ENCODE data around the gene OAF.

The OAF gene

DNA sequence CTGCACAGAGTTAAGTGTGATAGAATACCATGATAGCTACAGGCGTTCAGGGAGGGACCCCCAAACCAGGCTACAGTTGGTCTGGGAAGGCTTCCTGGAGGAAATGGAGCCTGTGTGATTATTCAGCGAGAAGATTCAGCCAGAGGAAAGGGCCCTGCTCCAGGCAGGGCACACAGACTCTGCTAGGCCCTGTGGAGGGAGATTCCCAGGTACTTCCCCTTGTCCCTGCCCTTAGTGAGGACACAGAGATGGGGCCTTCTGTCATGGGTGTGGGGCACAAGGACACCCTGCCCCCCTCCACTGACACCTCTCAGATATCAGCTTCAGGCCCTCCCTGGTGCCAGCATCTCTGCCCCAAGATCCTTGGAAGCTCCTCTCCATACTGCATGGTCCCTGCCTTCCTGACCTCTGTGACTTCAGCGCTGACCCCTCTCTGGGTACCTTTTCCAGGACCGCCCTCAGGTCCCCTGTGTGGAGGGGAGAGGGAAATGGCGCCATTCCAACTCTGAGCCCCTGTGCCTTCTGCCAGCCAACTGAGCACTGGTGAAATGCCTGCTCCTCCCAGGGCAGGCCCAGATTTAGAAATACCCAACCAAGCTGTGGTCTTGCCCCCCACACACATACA, 16.5 kb downstream of the OAF start:
- no peak overlapping the region for H3K4me3 ChIP-seq
- in situ Hi-C loops (cut with MboI; ENCODE audit: low sequenced_read_pairs), result no loop called here
- H3K4me1 ChIP-seq, result no peaks in the 10 kb centered on the region
- H3K36me3 ChIP-seq (replicated peaks), result no peaks in the 10 kb centered on the region
- H3K27me3 ChIP-seq (ENCODE audit: low read depth), result no peaks in the 10 kb centered on the region
- no peak for DNase-seq (ENCODE audit: low spot score in 2 of 2)
- H3K9me3 ChIP-seq, result no peaks in the 10 kb centered on the region

DNA sequence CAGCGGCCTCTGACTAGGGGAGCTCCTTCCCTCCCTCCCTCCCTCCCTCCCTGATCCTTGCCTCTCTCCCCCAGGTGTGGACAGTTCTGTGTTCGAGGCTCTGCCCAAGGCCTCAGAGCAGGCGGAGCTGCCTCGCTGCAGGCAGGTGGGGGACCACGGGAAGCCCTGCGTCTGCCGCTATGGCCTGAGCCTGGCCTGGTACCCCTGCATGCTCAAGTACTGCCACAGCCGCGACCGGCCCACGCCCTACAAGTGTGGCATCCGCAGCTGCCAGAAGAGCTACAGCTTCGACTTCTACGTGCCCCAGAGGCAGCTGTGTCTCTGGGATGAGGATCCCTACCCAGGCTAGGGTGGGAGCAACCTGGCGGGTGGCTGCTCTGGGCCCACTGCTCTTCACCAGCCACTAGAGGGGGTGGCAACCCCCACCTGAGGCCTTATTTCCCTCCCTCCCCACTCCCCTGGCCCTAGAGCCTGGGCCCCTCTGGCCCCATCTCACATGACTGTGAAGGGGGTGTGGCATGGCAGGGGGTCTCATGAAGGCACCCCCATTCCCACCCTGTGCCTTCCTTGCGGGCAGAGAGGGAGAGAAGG, 18.1 kb downstream of the OAF start:
- in situ Hi-C loops (cut with MboI; ENCODE audit: low sequenced_read_pairs), result no loop called here
- no peaks in the 10 kb centered on the region for H3K4me1 ChIP-seq
- H3K36me3 ChIP-seq (replicated peaks), result no peaks in the 10 kb centered on the region
- H3K4me3 ChIP-seq, result no peak overlapping the region
- H3K9me3 ChIP-seq, result no peaks in the 10 kb centered on the region
- no peak for DNase-seq (ENCODE audit: low spot score in 2 of 2)
- H3K27me3 ChIP-seq (ENCODE audit: low read depth), result peaks cover 5% of the 10 kb centered on the region; the same call in 1 of the 2 replicates

DNA sequence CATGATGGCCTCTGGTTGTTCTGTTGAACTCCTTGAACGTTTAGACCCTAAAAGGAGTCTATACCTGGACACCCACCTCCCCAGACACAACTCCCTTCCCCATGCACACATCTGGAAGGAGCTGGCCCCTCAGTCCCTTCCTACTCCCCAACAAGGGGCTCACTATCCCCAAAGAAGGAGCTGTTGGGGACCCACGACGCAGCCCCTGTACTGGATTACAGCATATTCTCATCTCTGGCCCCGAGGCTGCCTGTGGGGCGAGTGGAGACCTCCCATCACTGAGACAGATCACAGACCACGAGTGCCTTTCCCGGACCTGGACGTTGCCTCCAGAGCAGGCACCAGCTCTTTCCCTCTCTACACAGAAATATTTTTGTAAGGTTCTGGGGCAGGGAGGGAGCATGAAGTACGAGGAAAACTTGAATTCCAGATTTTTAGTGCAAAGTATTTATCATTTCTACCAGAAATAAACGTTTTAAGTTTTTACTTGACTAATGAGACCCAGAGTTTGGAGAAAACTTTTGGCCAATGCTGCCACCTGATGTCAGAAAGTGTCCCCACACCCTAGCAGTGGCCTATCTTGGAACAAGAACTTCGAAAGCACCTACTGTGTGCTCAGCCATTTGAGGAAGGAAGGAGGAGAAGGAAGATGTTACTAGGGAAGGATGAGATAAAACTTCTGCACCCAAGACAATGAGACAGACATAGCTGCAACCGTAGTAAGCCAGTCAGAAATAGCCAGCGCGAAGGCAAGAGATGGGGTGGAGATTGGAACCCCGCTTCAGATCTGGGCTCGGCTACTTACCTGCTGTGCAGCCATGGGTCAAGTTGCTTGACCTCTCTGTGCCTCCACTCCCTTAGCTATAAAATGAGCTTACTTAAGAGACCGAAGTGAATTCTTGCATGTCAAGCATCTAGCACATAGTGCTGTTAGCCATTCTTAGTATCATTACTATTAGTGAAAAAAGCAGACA, 18.9 kb downstream of the OAF start:
- H3K36me3 ChIP-seq (replicated peaks), result no peaks in the 10 kb centered on the region
- peak in 1 of 2 experiments; percentile 30 for DNase-seq (ENCODE audit: low spot score in 2 of 2)
- H3K4me1 ChIP-seq, result no peaks in the 10 kb centered on the region
- no peaks in the 10 kb centered on the region for H3K9me3 ChIP-seq
- H3K27me3 ChIP-seq (ENCODE audit: low read depth), result peaks cover 10% of the 10 kb centered on the region; the same call in 1 of the 2 replicates
- no peak overlapping the region for H3K4me3 ChIP-seq
- in situ Hi-C loops (cut with MboI; ENCODE audit: low sequenced_read_pairs), result no loop called here

DNA sequence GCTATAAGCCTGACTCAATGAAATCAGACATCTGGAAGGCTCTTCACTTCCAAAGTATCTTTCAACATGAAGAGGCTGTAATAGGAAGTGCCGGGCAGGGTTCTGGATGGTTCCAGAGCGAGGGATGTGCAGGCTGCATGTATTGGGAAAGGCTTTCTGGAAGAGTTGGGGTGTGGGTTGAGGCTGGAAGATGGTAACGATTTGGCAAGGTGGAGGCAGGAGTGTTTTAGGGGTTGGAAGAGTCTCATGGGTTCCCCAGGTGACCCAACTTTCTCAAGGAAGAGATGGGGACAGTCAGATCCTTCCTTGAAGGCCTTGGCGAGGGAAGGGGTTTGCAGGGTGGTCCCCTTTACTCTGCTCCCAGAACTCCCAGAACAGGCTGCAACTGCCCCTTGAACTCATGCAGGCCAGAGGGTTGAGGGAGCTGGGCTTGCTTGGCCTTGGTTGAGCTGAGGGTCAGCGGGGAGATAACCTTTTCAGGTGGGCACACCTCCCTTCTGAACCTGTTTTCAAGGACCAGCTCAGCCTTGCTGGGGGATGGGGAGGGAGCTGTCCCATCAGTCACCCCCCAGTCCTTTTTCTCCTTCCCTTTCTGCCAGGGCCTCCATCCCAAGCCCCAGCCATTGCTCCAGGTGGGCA, 19.7 kb downstream of the OAF start:
- H3K4me1 ChIP-seq, result no peaks in the 10 kb centered on the region
- in situ Hi-C loops (cut with MboI; ENCODE audit: low sequenced_read_pairs), result no loop called here
- no peaks in the 10 kb centered on the region for H3K9me3 ChIP-seq
- H3K36me3 ChIP-seq (replicated peaks), result no peaks in the 10 kb centered on the region
- H3K27me3 ChIP-seq (ENCODE audit: low read depth), result peaks cover 12% of the 10 kb centered on the region; the same call in 1 of the 2 replicates
- H3K4me3 ChIP-seq, result no peak overlapping the region
- no peak for DNase-seq (ENCODE audit: low spot score in 2 of 2)

DNA sequence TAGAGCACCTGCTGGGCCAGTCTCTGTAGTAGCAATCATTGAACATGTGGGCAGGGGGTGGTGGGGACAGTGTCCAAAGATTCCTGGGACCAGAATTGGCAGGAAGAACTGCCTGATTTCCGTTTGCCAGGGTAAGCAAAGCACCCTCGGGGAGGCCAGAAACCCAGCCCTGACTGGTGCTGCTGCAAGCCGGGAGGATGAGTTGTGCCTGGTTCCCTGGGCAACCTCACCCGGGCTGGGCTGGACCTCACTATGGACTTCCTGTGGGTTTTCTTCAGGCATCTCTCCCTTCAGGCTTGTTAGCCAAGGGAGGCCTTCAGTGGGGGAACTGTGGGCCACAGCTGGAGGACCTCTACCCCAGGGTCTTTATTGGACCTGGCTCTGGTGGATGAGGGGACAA, 21.1 kb downstream of the OAF start:
- no peaks in the 10 kb centered on the region for H3K4me1 ChIP-seq
- no peaks in the 10 kb centered on the region for H3K9me3 ChIP-seq
- H3K4me3 ChIP-seq, result no peak overlapping the region
- peaks cover 12% of the 10 kb centered on the region; the same call in 1 of the 2 replicates for H3K27me3 ChIP-seq (ENCODE audit: low read depth)
- no peak for DNase-seq (ENCODE audit: low spot score in 2 of 2)
- H3K36me3 ChIP-seq (replicated peaks), result no peaks in the 10 kb centered on the region
- in situ Hi-C loops (cut with MboI; ENCODE audit: low sequenced_read_pairs), result no loop called here

DNA sequence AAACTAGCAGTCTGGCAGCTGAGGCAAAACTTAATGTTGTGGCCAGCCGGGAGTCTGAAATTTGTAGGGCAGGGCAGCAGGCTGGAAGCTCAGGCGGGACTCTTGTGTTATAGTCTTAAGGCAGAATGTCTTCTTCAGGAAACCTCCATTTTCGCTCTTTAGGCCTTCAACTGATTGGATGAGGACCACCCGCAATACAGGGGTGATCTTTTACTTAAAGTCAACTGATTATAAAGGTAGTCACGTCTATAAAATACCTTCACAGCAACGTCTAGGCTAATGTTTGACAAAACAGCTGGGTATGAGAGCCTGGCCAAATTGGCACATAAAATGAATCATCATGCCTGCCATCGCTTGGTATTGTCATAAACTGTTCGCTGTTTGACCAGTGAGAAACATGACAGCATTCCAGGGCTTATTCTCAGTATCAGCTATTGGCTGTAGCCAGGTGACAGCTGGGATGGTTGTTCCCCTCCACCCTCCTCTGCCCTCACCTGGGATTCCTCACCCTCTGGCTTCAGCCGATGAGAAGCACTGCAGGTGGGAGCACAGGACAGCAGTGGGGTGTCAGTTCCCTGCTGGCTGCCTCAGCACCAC, 22.5 kb downstream of the OAF start:
- Histone ChIP-seq H3K4me1 (no peaks in the 10 kb centered on the region), H3K36me3 (replicated peaks) (no peaks in the 10 kb centered on the region), H3K9me3 (no peaks in the 10 kb centered on the region), H3K4me3 (no peak overlapping the region), H3K27me3 (ENCODE audit: low read depth) (peaks cover 15% of the 10 kb centered on the region)
- no peak for DNase-seq (ENCODE audit: low spot score in 2 of 2)
- in situ Hi-C loops (cut with MboI; ENCODE audit: low sequenced_read_pairs), result no loop called here

DNA sequence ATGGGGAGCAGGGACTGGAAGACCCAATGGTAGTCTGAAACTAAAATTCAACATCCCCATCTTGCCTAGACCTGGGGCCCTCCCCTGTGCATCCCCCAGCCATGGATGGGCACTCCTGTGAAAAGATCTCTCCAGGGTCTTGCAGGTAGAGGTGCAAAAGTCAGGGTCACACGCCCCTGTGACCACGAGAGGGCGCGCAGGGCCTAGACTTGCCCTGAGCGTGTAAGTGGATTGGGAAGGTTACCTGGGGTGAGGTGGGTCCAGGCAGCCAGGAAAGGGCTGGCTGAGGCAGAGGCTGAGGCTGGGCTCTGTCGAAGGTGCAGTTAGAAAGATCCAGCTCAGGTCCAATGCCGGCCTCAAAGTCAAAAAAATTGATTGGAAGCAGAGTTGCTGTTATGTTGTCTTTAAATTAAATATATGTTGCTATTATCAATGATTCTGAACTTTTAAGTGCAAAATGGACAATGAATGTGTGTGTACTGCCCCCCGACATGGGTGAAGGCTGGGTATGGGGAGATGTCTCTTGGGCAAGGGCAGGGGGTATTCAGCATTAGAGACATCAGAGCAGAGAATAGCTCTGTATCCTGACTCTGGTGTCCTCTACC, 24.3 kb downstream of the OAF start:
- Histone ChIP-seq H3K4me3 (no peak overlapping the region), H3K9me3 (no peaks in the 10 kb centered on the region), H3K4me1 (no peaks in the 10 kb centered on the region), H3K27me3 (ENCODE audit: low read depth) (peaks cover 26% of the 10 kb centered on the region), H3K36me3 (replicated peaks) (no peaks in the 10 kb centered on the region)
- DNase-seq (ENCODE audit: low spot score in 2 of 2), result peak; percentile 34 to 80
- in situ Hi-C loops (cut with MboI; ENCODE audit: low sequenced_read_pairs), result loop anchor here (5.0 kb wide), 1 partner anchor 67 kb away; no protein-coding TSS in a partner anchor

DNA sequence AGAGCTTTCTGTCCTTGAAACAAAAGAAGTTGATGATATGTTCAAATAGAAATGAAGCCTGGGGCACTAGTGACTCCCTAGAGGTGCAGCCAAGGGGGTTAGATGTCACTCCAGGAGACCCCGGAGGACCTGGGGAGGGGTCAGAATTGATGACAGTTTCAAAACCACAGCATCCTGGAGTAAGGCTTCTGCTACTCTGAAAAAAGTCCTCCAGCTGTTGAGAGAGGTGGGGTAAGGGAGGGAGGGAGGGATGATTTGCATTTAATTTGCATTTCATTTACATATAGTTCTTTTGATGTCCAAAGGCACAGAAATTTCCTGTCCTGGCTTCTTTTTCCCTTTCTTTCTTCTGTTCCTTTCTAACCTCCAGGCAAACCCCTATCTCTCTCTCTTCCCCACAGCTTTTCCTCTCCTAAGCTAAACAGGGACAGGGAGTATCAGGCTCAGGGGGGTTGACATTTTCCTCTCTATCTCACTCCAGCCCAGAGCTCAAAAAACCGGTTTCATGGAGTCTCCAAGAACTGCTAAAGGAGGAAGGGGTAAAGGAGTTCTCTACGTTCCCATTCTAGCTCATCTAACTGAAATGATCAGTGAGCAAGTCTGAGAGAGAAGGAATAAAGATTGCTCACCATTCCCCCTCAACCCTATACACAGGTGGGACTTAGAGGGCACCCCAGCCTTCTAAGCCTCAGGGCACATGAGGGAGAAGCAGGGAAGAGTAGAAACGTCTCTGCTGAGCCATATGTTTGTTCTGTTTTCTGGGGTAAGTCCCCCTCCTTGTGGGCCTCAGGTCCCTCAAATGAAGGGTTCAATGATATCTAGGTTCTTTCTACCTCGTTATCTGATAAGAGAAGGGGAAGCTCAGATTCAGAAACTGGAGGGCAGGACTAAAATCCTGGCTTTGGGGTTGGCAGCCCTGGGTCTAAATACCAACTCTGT, 25.6 kb downstream of the OAF start:
- Histone ChIP-seq H3K4me3 (no peak overlapping the region), H3K9me3 (no peaks in the 10 kb centered on the region), H3K4me1 (no peaks in the 10 kb centered on the region), H3K27me3 (ENCODE audit: low read depth) (peaks cover 26% of the 10 kb centered on the region), H3K36me3 (replicated peaks) (no peaks in the 10 kb centered on the region)
- in situ Hi-C loops (cut with MboI; ENCODE audit: low sequenced_read_pairs), result loop anchor here (5.0 kb wide), 1 partner anchor 66 kb away; no protein-coding TSS in a partner anchor
- no peak for DNase-seq (ENCODE audit: low spot score in 2 of 2)

DNA sequence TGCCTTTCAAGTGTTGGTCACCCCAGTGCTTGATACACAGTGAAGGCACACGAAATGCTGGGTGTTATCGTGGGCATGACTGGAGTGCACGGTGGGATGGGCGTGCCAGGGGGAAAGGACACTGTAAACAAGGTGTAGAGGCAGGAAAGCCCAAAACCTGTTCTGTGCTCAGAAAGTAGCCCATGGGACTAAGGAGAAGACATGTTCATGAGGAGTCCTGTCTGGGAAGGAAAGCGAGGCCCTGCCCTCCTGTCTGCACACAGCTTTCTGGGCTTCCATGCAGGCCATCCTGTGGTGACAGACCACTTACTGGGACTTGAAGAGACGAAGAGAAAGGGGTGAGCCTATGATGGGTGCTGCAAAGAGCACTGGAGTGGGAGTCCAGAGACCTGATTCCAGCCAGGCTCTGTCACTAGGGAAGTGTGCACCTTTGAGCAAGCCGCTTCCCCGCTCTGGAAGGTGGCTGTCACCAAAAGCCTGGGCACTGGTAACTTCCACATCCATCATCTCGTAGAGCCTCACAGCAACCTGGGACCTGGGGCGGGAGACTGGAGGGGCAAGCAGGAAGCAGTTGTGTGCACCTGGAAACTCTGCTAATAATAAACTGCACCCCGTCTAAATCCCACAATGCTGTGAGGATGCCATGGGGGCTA, 28.3 kb downstream of the OAF start:
- in situ Hi-C loops (cut with MboI; ENCODE audit: low sequenced_read_pairs), result loop anchor here (5.0 kb wide), 1 partner anchor 63 kb away; no protein-coding TSS in a partner anchor
- Histone ChIP-seq H3K4me3 (no peak overlapping the region), H3K27me3 (ENCODE audit: low read depth) (peaks cover 38% of the 10 kb centered on the region), H3K9me3 (no peaks in the 10 kb centered on the region), H3K4me1 (no peaks in the 10 kb centered on the region), H3K36me3 (replicated peaks) (no peaks in the 10 kb centered on the region)
- DNase-seq (ENCODE audit: low spot score in 2 of 2), result no peak

DNA sequence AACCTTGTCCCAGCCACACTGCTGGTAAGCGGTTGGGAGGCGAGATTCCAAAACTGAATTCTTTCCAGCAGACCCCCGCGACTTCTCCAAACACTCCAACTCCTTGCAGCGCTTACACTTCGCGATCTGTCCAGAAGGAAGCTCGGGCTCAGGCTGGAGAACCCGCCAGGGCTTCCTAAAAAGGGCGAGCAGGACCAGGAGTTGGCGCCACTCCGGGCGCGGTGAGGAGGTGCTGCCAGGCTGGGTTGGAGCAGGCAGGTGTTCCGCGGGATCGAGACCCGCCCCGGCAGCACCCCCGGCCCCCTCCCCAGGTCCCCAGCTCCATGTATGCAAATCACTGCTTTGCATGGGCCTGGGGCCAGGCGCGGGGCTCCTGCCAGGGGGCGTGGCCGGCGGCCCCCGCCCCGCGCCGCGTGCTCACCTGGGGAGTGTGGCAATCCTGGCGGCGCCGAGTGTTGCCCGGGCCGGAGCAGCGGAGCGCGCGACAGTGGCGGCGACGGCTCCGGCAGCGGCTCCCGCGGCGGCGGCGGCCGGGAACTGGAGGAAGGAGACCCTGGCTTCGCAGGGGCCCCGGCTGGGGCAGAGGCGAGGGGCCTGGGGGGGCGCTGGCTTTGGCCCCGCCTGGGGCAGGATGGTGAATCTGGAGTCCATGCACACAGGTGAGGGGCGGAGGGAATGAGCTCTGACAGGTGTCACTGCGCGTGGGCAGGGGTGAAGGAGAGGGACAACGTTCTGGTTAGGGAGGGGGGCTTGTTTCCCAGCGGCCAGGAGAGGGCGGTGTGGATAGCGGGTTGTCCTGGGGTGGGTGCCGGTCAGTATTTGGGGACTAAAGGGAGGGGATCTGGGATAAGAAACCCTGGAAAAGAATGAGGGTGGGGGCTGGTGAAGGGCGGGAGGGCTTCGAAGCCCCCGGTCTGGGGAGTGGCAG, 29.1 kb downstream of the OAF start, which contains the start of gene POU2F3:
Gene POU2F3 (plus strand): TSS at position 428 of the 928 bp plus-strand sequence. CDS start 204 bp downstream, at position 632.
- Histone ChIP-seq H3K27me3 (ENCODE audit: low read depth) (peaks cover 41% of the 10 kb centered on the region), H3K36me3 (replicated peaks) (no peaks in the 10 kb centered on the region), H3K4me3 (no peak within 1 kb of the TSS), H3K4me1 (no peaks in the 10 kb centered on the region), H3K9me3 (no peaks in the 10 kb centered on the region)
- in situ Hi-C loops (cut with MboI; ENCODE audit: low sequenced_read_pairs), result loop anchor here (5.0 kb wide), 1 partner anchor 62 kb away; no protein-coding TSS in a partner anchor
- DNase-seq (ENCODE audit: low spot score in 2 of 2), result peak in 1 of 2 experiments; percentile 22

DNA sequence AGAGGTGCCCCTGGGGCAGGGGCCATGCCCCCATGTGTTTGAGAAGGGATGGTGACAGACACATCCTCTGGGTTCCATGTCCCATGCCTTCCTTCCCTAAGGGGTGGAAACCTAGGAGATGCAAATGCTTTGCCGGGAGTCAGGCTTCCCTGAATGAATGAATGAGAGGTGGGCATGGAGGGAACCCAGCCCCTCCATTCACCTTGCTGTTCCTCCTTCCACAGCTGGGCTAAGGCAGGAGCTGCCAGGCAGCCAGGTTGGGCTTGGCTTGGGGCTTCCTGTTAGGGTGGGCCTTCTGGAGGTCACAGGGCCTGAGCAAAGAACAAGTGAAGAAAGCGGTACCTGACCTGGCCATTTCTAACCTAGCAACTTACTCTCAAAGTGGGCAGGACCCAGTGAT, 30.0 kb downstream of the OAF start:
- DNase-seq (ENCODE audit: low spot score in 2 of 2), result no peak
- H3K9me3 ChIP-seq, result no peaks in the 10 kb centered on the region
- in situ Hi-C loops (cut with MboI; ENCODE audit: low sequenced_read_pairs), result no loop called here
- H3K4me3 ChIP-seq, result no peak overlapping the region
- peaks cover 50% of the 10 kb centered on the region for H3K27me3 ChIP-seq (ENCODE audit: low read depth)
- no peaks in the 10 kb centered on the region for H3K36me3 ChIP-seq (replicated peaks)
- H3K4me1 ChIP-seq, result no peaks in the 10 kb centered on the region
